GM12878 (cell line): ENCODE data around the gene VAT1. TPM values are rescaled to one million over a fixed set of nuclear protein-coding genes. Genes with fewer than 3 reads are reported as not detected.

ENCODE experiments used
- ASH2L ChIP-seq: fragments of 300-600, 200-600 bp; sonication (generic); IDR thresholded peaks from 2 replicates; pipeline ENCODE4 v1.6.1; 2017; ENCODE audit warnings: low read depth, mild to moderate bottlenecking, borderline replicate concordance
- ATF2 ChIP-seq: IDR thresholded peaks from 2 replicates; pipeline ENCODE4 v1.6.1; 2012; ENCODE audit warnings: low read length, inconsistent platforms
- BRCA1 ChIP-seq: IDR thresholded peaks from 2 replicates; pipeline ENCODE4 v1.6.1; 2011; ENCODE audit warnings: low read depth, low read length, improper control_type of control experiment
- CBFB ChIP-seq: IDR thresholded peaks from 2 replicates; pipeline ENCODE4 v1.6.1; 2016; ENCODE audit warnings: antibody characterized with exemption, low read depth
- CHD2 ChIP-seq: IDR thresholded peaks from 2 replicates; pipeline ENCODE4 v1.6.1; 2011; ENCODE audit warnings: low read depth, low read length, improper control_type of control experiment, borderline replicate concordance
- CTCF ChIP-seq, 3 experiments: IDR thresholded peaks in 2 of 3; conservative IDR thresholded peaks in 1 of 3; 2 replicates each; pipeline ENCODE4 v1.5.1; 2011; ENCODE audit warnings: low read depth in 3 of 3, low read length in 3 of 3, mild to moderate bottlenecking in 3 of 3, control low read depth in 2 of 3, moderate library complexity in 2 of 3, inconsistent platforms in 1 of 3, mixed read lengths in 1 of 3; ENCODE audit not compliant: control insufficient read depth in 2 of 3, insufficient read depth in 1 of 3; ENCODE audit errors: extremely low read depth in 1 of 3
- JUNB ChIP-seq: IDR thresholded peaks from 2 replicates; pipeline ENCODE4 v1.6.1; 2016; ENCODE audit warnings: antibody characterized with exemption, mild to moderate bottlenecking
- KLF5 ChIP-seq: fragments of 450-650 bp; IDR thresholded peaks from 2 replicates; pipeline ENCODE4 v1.6.1; 2014; ENCODE audit warnings: mild to moderate bottlenecking; ENCODE audit not compliant: partially characterized antibody
- MEF2B ChIP-seq: fragments of 450-650 bp; IDR thresholded peaks from 2 replicates; pipeline ENCODE4 v1.6.1; 2018; ENCODE audit warnings: mild to moderate bottlenecking, moderate library complexity; ENCODE audit not compliant: partially characterized antibody, poor library complexity, severe bottlenecking
- MLLT1 ChIP-seq: fragments of 450-650 bp; IDR thresholded peaks from 2 replicates; pipeline ENCODE4 v1.6.1; 2016; ENCODE audit warnings: mild to moderate bottlenecking
- NFYA ChIP-seq: IDR thresholded peaks from 2 replicates; pipeline ENCODE4 v1.6.1; 2011; ENCODE audit warnings: low read depth, mild to moderate bottlenecking, low read length, improper control_type of control experiment, borderline replicate concordance
- RELB ChIP-seq: fragments of 450-650 bp; IDR thresholded peaks from 2 replicates; pipeline ENCODE4 v1.6.1; 2017; ENCODE audit warnings: low read depth, mild to moderate bottlenecking, moderate library complexity
- SPI1 ChIP-seq: IDR thresholded peaks from 2 replicates; pipeline ENCODE4 v1.6.1; 2011; ENCODE audit warnings: low read depth, mild to moderate bottlenecking, low read length, moderate library complexity, borderline replicate concordance; ENCODE audit not compliant: insufficient read depth
- STAT1 ChIP-seq: fragments of 450-650 bp; conservative IDR thresholded peaks from 2 replicates; pipeline ENCODE4 v1.6.1; 2014; ENCODE audit warnings: antibody characterized with exemption, mild to moderate bottlenecking
- STAT3 ChIP-seq: IDR thresholded peaks from 2 replicates; pipeline ENCODE4 v1.6.1; 2011; ENCODE audit warnings: low read depth, low read length, improper control_type of control experiment
- ZBTB33 ChIP-seq: fragments of 450-650 bp; IDR thresholded peaks from 2 replicates; pipeline ENCODE4 v1.6.1; 2017; ENCODE audit warnings: mild to moderate bottlenecking
- ZBTB4 ChIP-seq: fragments of 450-650 bp; formaldehyde crosslinking; IDR thresholded peaks from 2 replicates; pipeline ENCODE4 v1.4.0; 2022; ENCODE audit warnings: mild to moderate bottlenecking, moderate library complexity
- polyA plus RNA-seq, 11 experiments: library from polyadenylated mRNA; depleted of rRNA in 4 of 11; unstranded in 6 of 11; stranded (reverse) in 5 of 11; fragments of >200 nt; fragmentation: Nextera tagmentation in 4 of 11; fragmentation: Illumina TruSeq in 1 of 11; extraction: Ambion mirVana in 4 of 11; extraction: Trizol in 1 of 11; gene quantifications; 1 replicate in 1 of 11; 2 replicates in 10 of 11; pipeline versions ENCODE4 v1.2.1 to v1.2.3, GENCODE V29; 2011 to 2016; ENCODE audit warnings: inconsistent platforms in 2 of 11, missing spikeins in 2 of 11, low read depth in 1 of 11
- total RNA-seq, 4 experiments: library from RNA; depleted of rRNA in 3 of 4; stranded (reverse); fragments of >200 nt in 3 of 4; fragmentation: Illumina TruSeq in 1 of 4; extraction: Trizol in 1 of 4; gene quantifications; 2 replicates each; pipeline versions ENCODE4 v1.2.1 to v1.2.3, GENCODE V29; 2013 to 2021

VAT1 gene
- total and polyA plus RNA-seq, 10 of the 15 experiments (the other 5 are each of a cell fraction or from before 2014, with no cell fraction given) = 5.0 to 19.8 (median 8.2) TPM

GRCh38 chr17:42980766-42981397, 41.3 kb downstream of the VAT1 start (continued):
- TF ChIP-seq ZBTB33 (no peak), CHD2 (no peak), ATF2 (no peak), KLF5 (peak; percentile 2), RELB (no peak), STAT3 (no peak), ASH2L (no peak), JUNB (no peak), CBFB (no peak), STAT1 (no peak), NFYA (no peak), MLLT1 (peak; percentile 28; the same call in 1 of the 2 replicates), CTCF (IDR thresholded peaks at IDR 0.05 in 2 of 3, conservative IDR thresholded peaks at IDR 0.05 in 1 of 3; ENCODE audit: control insufficient read depth in 2 of 3, extremely low read depth in 1 of 3, insufficient read depth in 1 of 3, low read depth in 3 of 3, low read length in 3 of 3) (peak in 2 of 3 experiments; percentile 21 to 38; a peak in 2 of 6 replicates), SPI1 (no peak), BRCA1 (no peak), ZBTB4 (no peak), MEF2B (no peak)
